Measurements from ENCODE around the gene MRPL48. TPM values are rescaled to one million over a fixed set of nuclear protein-coding genes. Genes with fewer than 3 reads are reported as not detected.

The MRPL48 gene
- total and polyA plus RNA-seq, 10 of the 15 experiments (the other 5 are each of a cell fraction or from before 2014, with no cell fraction given), result 46.7 to 159 (median 83.4) TPM

DNA sequence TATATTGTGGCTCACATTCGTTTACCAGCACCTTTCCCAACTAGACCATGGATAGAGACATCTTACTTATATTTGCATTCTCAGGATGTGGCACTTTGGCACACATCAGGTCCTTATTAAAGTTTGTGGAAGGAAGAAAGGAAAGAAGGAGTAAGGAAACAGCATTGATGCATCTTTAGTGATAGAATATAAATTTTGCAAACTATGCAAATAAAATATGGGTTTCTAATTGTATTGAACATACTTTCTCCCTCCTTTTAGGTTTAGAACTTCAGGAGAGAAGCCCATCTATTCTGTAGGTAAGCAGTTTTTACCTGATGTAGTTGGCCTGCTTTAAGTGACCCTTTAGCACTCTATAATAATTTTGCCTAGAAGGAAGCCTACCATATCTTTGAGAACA is 20.4 kb downstream of the MRPL48 start:
- 50% methylated on average over 1 of the region's 1 CpG for WGBS (ENCODE audit: insufficient coverage, insufficient replicate concordance, low lambda C conversion rate, missing lambda C conversion rate)
- in situ Hi-C loops (cut with MboI) (no loop called here), intact Hi-C loops (cut with micrococcal nuclease; ENCODE audit: unreplicated experiment) (no loop called here)
- no peaks in the 10 kb centered on the region for H3K9me3 ChIP-seq (replicated peaks; ENCODE audit: control insufficient read depth, insufficient read depth, low read length)
- no peak overlapping the region for H3K9ac ChIP-seq (ENCODE audit: control insufficient read depth, insufficient read depth, low read length)
- DNase-seq (ENCODE audit: low read depth, low spot score) (no peak), ATAC-seq (no peak), FAIRE-seq (no peak)
- TF ChIP-seq, protein P1, sequence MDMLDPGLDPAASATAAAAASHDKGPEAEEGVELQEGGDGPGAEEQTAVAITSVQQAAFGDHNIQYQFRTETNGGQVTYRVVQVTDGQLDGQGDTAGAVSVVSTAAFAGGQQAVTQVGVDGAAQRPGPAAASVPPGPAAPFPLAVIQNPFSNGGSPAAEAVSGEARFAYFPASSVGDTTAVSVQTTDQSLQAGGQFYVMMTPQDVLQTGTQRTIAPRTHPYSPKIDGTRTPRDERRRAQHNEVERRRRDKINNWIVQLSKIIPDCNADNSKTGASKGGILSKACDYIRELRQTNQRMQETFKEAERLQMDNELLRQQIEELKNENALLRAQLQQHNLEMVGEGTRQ (IDR thresholded peaks at IDR 0.05; ENCODE audit: borderline replicate concordance, low read depth, low read length), result no peak
- no peak for TF ChIP-seq EGR1 (IDR thresholded peaks at IDR 0.05; ENCODE audit: borderline replicate concordance in 1 of 2, low read depth in 2 of 2, low read length in 2 of 2)
- no peak for TF ChIP-seq RBBP5 (conservative IDR thresholded peaks at IDR 0.05)
- no peak for TF ChIP-seq SIN3A (IDR thresholded peaks at IDR 0.05; ENCODE audit: low read depth, low read length)
- no peak for TF ChIP-seq MEF2A (IDR thresholded peaks at IDR 0.05; ENCODE audit: insufficient read depth, low read depth, low read length)
- no peak for TF ChIP-seq TARDBP (IDR thresholded peaks at IDR 0.05; ENCODE audit: borderline replicate concordance)
- no peak for TF ChIP-seq HSF1 (IDR thresholded peaks at IDR 0.05; ENCODE audit: low read depth, low read length)
- no peak for TF ChIP-seq SUZ12 (IDR thresholded peaks at IDR 0.05; ENCODE audit: unreplicated experiment)
- TF ChIP-seq CHD2 (IDR thresholded peaks at IDR 0.05; ENCODE audit: borderline replicate concordance, low read depth, low read length), result no peak
- no peaks in the 10 kb centered on the region for H4K20me1 ChIP-seq (ENCODE audit: control insufficient read depth, insufficient read depth)
- ChIA-PET CTCF (no interaction called here), POLR2A (no interaction called here), RAD21 (ENCODE audit: unreplicated experiment) (no interaction called here), SMC1A (ENCODE audit: uncharacterized antibody, unreplicated experiment) (no interaction called here)
- no TSS peak for BruUV-seq (replicated peaks)
- H3K27me3 ChIP-seq (replicated peaks in 1 of 2; ENCODE audit: control insufficient read depth in 2 of 2, insufficient read depth in 2 of 2, low read length in 1 of 2), result no peaks in the 10 kb centered on the region
- H3K4me3 ChIP-seq, result no peak overlapping the region
- no peaks in the 10 kb centered on the region for H3K4me1 ChIP-seq (ENCODE audit: control insufficient read depth, insufficient read depth, low read length)
- H3K36me3 ChIP-seq (ENCODE audit: control insufficient read depth in 2 of 2, insufficient read depth in 2 of 2, low read length in 1 of 2), result no peaks in the 10 kb centered on the region; a peak in 1 of 4 replicates
- no peak overlapping the region for H3K27ac ChIP-seq (ENCODE audit: control insufficient read depth, insufficient read depth)
- no peak overlapping the region for H3K4me2 ChIP-seq (ENCODE audit: control insufficient read depth, insufficient read depth)
- no peak overlapping the region for H2AFZ ChIP-seq (ENCODE audit: control insufficient read depth, low read depth, low read length)
- no peaks in the 10 kb centered on the region for H3K79me2 ChIP-seq (ENCODE audit: control insufficient read depth, insufficient read depth, low read length)
